ENCODE results near the gene DLX2. TPM values are rescaled to one million over a fixed set of nuclear protein-coding genes. Genes with fewer than 3 reads are reported as not detected.

DLX2 gene
- total and polyA plus RNA-seq, 2 of the 13 experiments (the other 11 are each of a cell fraction or from before 2014, with no cell fraction given) = 0.07 to 0.15 TPM

GRCh38 chr2:172102391-172103359 is at the start of gene DLX2 (continued):
- TF ChIP-seq USF2 (IDR thresholded peaks at IDR 0.05; ENCODE audit: low read depth, low read length) = peak; percentile 94
- TF ChIP-seq USF2 (CRISPR knock-in tag; IDR thresholded peaks at IDR 0.05; ENCODE audit: borderline replicate concordance) = peak; percentile 94; the same call in 1 of the 2 replicates
- TF ChIP-seq ZNF17 (CRISPR knock-in tag; IDR thresholded peaks at IDR 0.05) = 0 out of 2 replicates have a peak, but pooled peaks have one; percentile 89
- peak; percentile 45; the same call in 1 of the 2 replicates for TF ChIP-seq ZMAT3 (CRISPR knock-in tag; conservative IDR thresholded peaks at IDR 0.05)
- TF ChIP-seq ZNF33A (CRISPR knock-in tag; IDR thresholded peaks at IDR 0.05; ENCODE audit: borderline replicate concordance) = no peak
- TF ChIP-seq ZNF788 (CRISPR knock-in tag; IDR thresholded peaks at IDR 0.05; ENCODE audit: borderline replicate concordance) = peak; percentile 38; the same call in 1 of the 2 replicates
- no peak for TF ChIP-seq ZNF432 (CRISPR knock-in tag; IDR thresholded peaks at IDR 0.05; ENCODE audit: borderline replicate concordance)
- 0 out of 2 replicates have a peak, but pooled peaks have one; percentile 44 for TF ChIP-seq KLF9 (CRISPR knock-in tag; IDR thresholded peaks at IDR 0.05; ENCODE audit: low read depth)
- no peak for TF ChIP-seq NCOA1 (CRISPR knock-in tag; IDR thresholded peaks at IDR 0.05)
- TF ChIP-seq NCOR1 (IDR thresholded peaks at IDR 0.05; ENCODE audit: borderline replicate concordance, low read length) = no peak; the same call in 1 of the 2 replicates
- peak; percentile 69 for TF ChIP-seq PPARG (CRISPR knock-in tag; conservative IDR thresholded peaks at IDR 0.05)
- TF ChIP-seq BRCA1 (CRISPR knock-in tag; IDR thresholded peaks at IDR 0.05) = peak; percentile 94
- TF ChIP-seq SYNCRIP (IDR thresholded peaks at IDR 0.05; ENCODE audit: insufficient read depth, low read depth, low read length) = no peak
- TF ChIP-seq POLR2G (IDR thresholded peaks at IDR 0.05; ENCODE audit: low read depth, low read length) = peak; percentile 74
- TF ChIP-seq HIVEP1 (CRISPR knock-in tag; IDR thresholded peaks at IDR 0.05) = peak; percentile 88
- peak; percentile 88; the same call in 1 of the 2 replicates for TF ChIP-seq ZNF792 (CRISPR knock-in tag; IDR thresholded peaks at IDR 0.05)
- no peak for TF ChIP-seq ZEB1 (IDR thresholded peaks at IDR 0.05; ENCODE audit: insufficient replicate concordance, low read depth)
- TF ChIP-seq, protein P1, sequence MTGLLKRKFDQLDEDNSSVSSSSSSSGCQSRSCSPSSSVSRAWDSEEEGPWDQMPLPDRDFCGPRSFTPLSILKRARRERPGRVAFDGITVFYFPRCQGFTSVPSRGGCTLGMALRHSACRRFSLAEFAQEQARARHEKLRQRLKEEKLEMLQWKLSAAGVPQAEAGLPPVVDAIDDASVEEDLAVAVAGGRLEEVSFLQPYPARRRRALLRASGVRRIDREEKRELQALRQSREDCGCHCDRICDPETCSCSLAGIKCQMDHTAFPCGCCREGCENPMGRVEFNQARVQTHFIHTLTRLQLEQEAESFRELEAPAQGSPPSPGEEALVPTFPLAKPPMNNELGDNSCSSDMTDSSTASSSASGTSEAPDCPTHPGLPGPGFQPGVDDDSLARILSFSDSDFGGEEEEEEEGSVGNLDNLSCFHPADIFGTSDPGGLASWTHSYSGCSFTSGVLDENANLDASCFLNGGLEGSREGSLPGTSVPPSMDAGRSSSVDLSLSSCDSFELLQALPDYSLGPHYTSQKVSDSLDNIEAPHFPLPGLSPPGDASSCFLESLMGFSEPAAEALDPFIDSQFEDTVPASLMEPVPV (CRISPR knock-in tag; IDR thresholded peaks at IDR 0.05) = peak; percentile 51; the same call in 1 of the 2 replicates
- no peak; the same call in 1 of the 2 replicates for TF ChIP-seq DZIP1 (CRISPR knock-in tag; IDR thresholded peaks at IDR 0.05)
- TF ChIP-seq, protein P2, sequence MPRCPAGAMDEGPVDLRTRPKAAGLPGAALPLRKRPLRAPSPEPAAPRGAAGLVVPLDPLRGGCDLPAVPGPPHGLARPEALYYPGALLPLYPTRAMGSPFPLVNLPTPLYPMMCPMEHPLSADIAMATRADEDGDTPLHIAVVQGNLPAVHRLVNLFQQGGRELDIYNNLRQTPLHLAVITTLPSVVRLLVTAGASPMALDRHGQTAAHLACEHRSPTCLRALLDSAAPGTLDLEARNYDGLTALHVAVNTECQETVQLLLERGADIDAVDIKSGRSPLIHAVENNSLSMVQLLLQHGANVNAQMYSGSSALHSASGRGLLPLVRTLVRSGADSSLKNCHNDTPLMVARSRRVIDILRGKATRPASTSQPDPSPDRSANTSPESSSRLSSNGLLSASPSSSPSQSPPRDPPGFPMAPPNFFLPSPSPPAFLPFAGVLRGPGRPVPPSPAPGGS (CRISPR knock-in tag; IDR thresholded peaks at IDR 0.05) = peak; percentile 58; the same call in 1 of the 2 replicates
- peak; percentile 22 for TF ChIP-seq AGO1 (IDR thresholded peaks at IDR 0.05; ENCODE audit: low read depth, low read length, poor library complexity, severe bottlenecking)
